HG02678 (cell line): ENCODE data around the gene SHPK.

Experiments
- ATAC-seq: cut with Tn5 transposase; IDR thresholded peaks from one replicate; pipeline ENCODE4 v1.9.1; 2021; ENCODE audit warnings: mild to moderate bottlenecking, moderate library complexity; ENCODE audit not compliant: unreplicated experiment

The SHPK gene

DNA sequence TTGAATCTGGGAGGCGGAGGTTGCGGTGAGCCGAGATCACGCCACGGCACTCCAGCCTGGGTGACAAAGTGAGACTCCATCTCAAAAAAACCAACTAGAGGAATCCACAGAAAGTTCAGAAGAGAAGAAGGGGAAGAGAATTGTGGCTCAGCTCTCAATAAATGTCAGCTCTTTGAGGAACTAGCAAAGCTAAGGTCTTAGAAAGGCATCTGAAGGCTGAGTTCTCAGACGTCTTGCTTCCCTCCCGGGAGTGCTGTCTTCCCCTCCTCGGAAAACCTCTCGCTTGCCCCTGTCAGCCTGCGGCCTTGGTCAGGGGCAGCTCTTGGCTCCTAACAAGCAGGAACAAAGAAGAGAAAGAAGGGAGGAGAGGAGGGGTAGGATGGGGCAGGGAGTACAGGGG lies 5.3 kb downstream of the SHPK start:
- no peak for ATAC-seq

DNA sequence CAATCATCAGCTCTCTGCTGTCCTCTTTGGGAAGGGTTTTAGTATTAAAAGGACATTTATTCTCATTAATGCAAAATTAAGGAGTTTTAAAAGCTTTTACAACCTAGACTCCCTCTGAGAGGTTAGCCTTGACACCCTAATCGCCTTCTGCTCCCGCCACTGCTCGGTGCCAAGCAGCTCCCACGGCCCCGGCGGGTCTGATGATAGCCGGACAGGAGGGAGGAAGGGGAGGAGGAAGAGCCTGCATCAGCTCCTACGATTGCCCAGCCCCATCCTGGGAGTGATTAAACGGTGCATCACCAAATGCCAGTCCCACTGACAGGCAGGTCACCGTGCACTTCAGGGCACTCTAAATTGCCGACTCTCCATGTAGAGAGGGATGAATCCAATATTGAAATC lies 8.3 kb downstream of the SHPK start:
- no peak for ATAC-seq

- no peak for ATAC-seq
Observed at GRCh38 chr17:3626831-3627768, 8.9 kb downstream of the SHPK start.

- no peak for ATAC-seq
Observed at GRCh38 chr17:3622977-3623594, 13.0 kb downstream of the SHPK start.

DNA sequence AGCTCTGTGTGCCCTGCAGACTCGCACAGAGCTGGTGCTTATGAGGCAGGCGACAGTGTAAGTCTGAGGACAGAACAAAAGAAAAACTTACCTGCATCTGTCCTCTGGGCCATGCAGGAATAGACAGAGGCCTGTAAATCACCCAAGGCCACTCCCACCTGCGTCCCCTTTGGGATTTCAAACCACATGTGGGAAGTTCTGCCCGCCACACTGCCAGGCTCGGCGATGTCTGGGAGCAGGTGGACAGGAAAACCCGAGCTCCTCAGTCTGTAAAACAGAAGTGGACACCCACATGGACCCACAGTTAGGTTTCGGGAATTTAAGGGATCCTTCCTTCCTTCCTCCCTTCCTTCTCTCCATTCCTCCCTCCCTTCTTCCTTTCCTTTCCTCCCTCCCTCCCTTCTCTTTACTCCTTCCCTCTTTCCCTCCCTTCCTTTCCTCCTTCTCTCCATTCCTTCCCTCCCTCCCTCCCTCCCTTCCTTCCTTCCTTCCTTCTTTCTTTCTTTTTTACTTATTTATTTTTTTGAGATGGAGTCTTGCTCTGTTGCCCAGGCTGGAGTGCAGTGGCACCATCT lies 14.8 kb downstream of the SHPK start:
- no peak for ATAC-seq

GRCh38 chr17:3615160-3615870 lies 20.7 kb downstream of the SHPK start:
- no peak for ATAC-seq

DNA sequence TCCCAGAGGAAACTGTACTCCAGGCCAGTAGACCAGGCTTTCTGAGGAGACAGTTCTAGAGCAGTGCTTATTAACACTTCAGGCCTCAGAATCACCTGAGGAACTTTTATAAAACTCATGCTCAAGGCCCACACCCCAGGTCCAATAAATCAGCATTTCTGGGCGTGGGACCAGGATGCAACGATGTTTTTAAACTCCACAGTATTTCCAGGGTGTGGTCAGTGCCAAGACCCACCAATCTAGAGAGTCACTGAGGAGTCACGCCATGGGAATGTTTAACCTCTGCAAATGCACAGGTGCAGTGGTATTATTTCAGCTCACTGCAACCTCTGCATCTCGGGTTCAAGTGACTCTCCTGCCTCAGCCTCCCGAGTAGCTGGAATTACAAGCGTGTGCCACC lies 22.9 kb downstream of the SHPK start:
- ATAC-seq = no peak

- no peak for ATAC-seq
Observed at GRCh38 chr17:3610523-3610922, 25.5 kb downstream of the SHPK start.

DNA sequence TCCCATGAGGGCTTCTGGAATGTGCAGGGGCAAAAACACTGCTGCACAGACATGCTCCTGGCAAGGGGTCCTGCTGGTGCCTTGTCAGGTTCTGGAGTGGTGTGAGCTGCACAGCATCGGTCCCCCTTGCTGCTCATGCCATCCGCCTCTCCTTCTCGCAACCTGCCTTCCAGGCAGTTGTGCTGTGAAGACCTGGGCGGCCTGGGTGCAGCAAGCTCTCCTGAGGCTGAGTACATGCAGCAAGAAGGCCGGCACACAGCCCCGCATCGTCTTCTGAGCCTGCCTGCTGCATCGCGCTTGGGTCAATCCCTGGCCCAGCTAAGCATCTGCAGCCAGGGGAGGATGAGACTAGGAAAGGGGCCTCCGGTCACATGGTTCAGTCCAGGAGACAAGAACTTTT lies 26.4 kb downstream of the SHPK start:
- no peak for ATAC-seq

DNA sequence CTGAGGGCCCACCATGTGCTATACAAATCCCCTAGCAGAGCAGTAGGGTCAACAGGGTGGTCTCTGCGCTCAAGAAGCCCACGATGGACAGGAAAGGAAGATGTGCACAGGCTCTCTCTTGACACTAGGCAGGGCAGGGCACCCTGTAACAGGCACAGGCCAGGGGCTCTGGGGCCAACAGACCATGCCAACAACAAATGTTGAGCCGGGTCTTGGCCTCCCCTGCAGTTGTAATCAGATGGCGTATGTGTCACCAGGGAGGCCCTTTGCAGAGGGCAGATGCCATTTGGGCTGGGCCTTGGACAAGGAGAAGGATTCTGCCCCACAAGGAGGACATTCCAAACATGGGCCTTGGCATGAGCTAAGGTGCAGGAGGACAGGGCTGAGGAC lies 32.2 kb downstream of the SHPK start:
- no peak for ATAC-seq

- no peak for ATAC-seq
Observed at GRCh38 chr17:3603119-3603869, 32.8 kb downstream of the SHPK start.

DNA sequence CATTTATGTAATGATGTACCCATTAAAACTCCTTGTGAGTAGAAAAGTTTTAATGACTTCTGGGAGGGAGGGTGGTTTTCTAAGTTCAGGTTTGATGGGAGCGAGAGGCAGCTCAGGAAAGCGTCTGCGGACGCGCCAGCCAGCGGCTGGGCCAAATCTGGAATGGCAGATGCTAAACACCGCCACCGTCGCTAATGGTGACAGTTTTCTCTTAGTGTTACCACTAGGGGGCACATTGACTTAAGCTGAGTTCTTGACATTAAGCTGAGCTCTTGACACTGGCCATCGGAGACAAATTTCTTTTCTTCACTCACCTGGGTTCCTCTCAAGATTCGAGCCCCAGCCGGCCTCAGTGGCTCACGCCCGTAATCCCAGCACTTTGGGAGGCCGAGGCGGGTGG lies 33.6 kb downstream of the SHPK start:
- no peak for ATAC-seq

- ATAC-seq = no peak
Observed at GRCh38 chr17:3600529-3601205, 35.4 kb downstream of the SHPK start.

- ATAC-seq = no peak
Observed at GRCh38 chr17:3598078-3598477, 38.0 kb downstream of the SHPK start.

- ATAC-seq = no peak
Observed at GRCh38 chr17:3596804-3597464, 39.1 kb downstream of the SHPK start.

DNA sequence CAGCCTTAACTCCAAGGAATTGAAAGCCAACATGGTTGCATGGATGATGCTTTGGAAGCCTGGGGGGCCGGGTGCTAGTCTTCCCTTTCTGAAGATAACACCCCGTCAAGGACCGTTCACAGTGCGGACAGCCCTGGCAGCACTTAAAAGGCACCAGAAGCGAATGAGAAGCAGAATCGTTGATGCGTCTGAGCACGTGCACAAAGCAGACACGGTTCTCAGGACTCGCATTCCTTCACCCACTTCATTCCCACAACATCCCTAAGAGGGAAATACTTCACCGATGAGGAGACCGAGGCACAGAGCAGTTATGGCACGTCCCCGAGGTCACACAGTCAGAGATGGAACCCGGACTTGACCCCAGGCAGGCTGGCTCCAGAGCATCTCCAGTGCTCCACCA lies 41.1 kb downstream of the SHPK start:
- no peak for ATAC-seq

DNA sequence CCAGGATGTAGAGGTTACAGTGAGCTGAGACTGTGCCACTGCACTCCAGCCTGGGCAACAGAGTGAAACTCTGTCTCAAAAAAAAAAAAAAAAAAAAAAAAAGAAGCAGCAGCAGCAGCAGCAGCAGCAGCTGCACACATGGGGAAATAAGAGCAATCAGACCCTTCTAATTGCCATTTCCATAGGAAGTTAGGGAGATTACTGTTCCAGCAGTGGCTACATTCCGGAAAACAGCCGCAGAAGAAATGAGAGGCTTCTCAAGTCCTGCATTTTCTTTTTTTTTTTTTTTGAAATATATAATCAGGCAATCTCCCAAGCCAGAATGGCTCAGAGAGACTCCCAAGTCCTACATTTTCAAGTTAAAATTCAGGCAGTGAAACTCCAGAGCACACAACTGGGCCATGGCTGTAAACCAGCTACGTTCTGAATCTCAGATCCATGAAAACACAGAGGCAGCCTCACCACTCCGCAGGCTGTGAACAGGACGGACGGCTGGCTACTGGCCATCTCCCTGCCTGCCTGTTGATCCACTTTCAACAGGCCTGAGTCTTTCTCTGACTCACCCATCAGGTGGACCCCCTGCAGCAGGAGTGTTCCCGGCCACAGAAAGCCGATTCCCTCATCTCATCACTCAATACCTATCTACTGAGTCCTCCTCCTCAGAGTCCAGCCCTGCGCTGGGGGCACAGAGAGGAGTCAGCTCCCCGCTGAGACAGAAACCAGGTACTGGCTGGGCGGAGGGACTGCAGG lies 41.8 kb downstream of the SHPK start:
- no peak for ATAC-seq

- no peak for ATAC-seq
Observed at GRCh38 chr17:3593384-3593783, 42.7 kb downstream of the SHPK start.
